Measurements from ENCODE around the gene KCNAB2. TPM values are rescaled to one million over a fixed set of nuclear protein-coding genes. Genes with fewer than 3 reads are reported as not detected.

Gene KCNAB2
- polyA plus RNA-seq, 1 of the 3 experiments (the other 2 are of a cell fraction), result 7.6 TPM

- peaks cover 0 to 40% of the 10 kb centered on the region in 2 experiments; a peak in 1 of 4 replicates for H3K4me1 ChIP-seq (ENCODE audit: control insufficient read depth in 1 of 2, insufficient read depth in 2 of 2, low read depth in 1 of 2, low read length in 1 of 2)
- H3K9ac ChIP-seq, result no peak overlapping the region
- no peak overlapping the region for H3K4me3 ChIP-seq (ENCODE audit: low read depth in 2 of 2, low read length in 1 of 2)
- DNase-seq, result no peak
- no peaks in the 10 kb centered on the region for H3K9me2 ChIP-seq
- no peak overlapping the region for H3K4me2 ChIP-seq
- H3K27me3 ChIP-seq (ENCODE audit: insufficient read depth), result no peaks in the 10 kb centered on the region
- ChIA-PET POLR2A (no interaction called here), CTCF (interaction anchor here (1.1 to 3.5 kb wide), 6 partner anchors 9 to 112 kb away, joined by 3 to 19 read pairs (median 4); no protein-coding TSS in a partner anchor)
- H3K9me3 ChIP-seq, result no peaks in the 10 kb centered on the region
- no peak overlapping the region for H2AFZ ChIP-seq (ENCODE audit: low read depth)
- no peaks in the 10 kb centered on the region for H4K20me1 ChIP-seq (ENCODE audit: insufficient read depth)
- H3K36me3 ChIP-seq (replicated peaks in 1 of 2; ENCODE audit: control insufficient read depth in 1 of 2, insufficient read depth in 2 of 2, low read length in 1 of 2), result no peaks in the 10 kb centered on the region
- no peak overlapping the region; a peak in 1 of 4 replicates for H3K27ac ChIP-seq (ENCODE audit: low read depth in 2 of 2, low read length in 1 of 2)
- WGBS (ENCODE audit: low lambda C conversion rate), result 90% methylated on average over 5 of the region's 15 CpGs
- TF ChIP-seq, protein P1, sequence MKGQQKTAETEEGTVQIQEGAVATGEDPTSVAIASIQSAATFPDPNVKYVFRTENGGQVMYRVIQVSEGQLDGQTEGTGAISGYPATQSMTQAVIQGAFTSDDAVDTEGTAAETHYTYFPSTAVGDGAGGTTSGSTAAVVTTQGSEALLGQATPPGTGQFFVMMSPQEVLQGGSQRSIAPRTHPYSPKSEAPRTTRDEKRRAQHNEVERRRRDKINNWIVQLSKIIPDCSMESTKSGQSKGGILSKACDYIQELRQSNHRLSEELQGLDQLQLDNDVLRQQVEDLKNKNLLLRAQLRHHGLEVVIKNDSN (IDR thresholded peaks at IDR 0.05; ENCODE audit: borderline replicate concordance, low read depth), result no peak
- no peak for TF ChIP-seq GATA2 (CRISPR knock-in tag; IDR thresholded peaks at IDR 0.05)
- TF ChIP-seq GABPA (IDR thresholded peaks at IDR 0.05; ENCODE audit: low read depth), result no peak
- TF ChIP-seq NFIC (IDR thresholded peaks at IDR 0.05; ENCODE audit: borderline replicate concordance), result no peak
- no peak for TF ChIP-seq NRF1 (IDR thresholded peaks at IDR 0.05; ENCODE audit: low read depth, low read length)
- H3K79me2 ChIP-seq (ENCODE audit: insufficient read depth), result no peaks in the 10 kb centered on the region
- no peaks in the 10 kb centered on the region for H3F3A ChIP-seq (replicated peaks; ENCODE audit: insufficient read depth)
Measured at GRCh38 chr1:6073480-6074053, 27.9 kb downstream of the KCNAB2 start.

DNA sequence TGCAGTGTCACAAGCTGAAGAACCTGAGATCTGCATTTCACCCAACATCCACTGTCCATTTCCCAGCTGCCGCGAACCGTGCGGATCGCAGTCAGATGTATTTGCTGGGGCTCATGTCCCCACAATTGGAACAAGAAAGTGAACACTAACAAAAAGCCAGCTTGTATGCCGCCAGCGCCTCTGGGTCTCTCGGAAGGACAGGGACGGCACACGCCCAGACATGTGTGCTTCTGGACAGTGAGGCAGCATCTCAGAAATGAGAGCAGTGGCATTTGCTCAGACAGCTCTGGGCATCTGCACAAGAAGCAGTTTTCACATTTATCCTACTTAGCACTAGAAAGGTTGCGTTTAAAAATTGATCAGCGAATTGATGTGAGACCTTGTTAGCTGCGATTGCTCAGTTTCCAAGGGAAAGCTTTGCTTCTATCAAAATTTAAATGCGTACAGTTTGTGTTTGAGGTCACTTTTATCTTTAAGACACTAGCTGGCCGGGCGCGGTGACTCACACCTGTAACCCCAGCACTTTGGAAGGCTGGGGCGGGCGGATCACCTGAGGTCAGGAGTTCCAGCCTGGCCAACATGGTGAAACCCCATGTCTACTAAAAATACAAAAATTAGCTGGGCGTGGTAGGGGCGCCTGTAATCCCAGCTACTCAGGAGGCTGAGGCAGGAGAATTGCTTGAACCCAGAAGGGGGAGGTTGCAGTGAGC lies 28.7 kb downstream of the KCNAB2 start:
- ChIA-PET POLR2A (no interaction called here), CTCF (interaction anchor here (1.0 to 3.5 kb wide), 7 partner anchors 8 to 111 kb away, joined by 3 to 19 read pairs (median 4); no protein-coding TSS in a partner anchor)

More for the DNA sequence above, 28.7 kb downstream of the KCNAB2 start:
- H3K79me2 ChIP-seq (ENCODE audit: insufficient read depth), result no peaks in the 10 kb centered on the region
- H3K4me2 ChIP-seq, result no peak overlapping the region
- H3F3A ChIP-seq (replicated peaks; ENCODE audit: insufficient read depth), result no peaks in the 10 kb centered on the region
- H2AFZ ChIP-seq (ENCODE audit: low read depth), result no peak overlapping the region
- 92% methylated on average over 16 of the region's 21 CpGs for WGBS (ENCODE audit: low lambda C conversion rate)
- no peak overlapping the region for H3K4me3 ChIP-seq (ENCODE audit: low read depth in 2 of 2, low read length in 1 of 2)
- H3K9ac ChIP-seq, result no peak overlapping the region
- TF ChIP-seq, protein P2, sequence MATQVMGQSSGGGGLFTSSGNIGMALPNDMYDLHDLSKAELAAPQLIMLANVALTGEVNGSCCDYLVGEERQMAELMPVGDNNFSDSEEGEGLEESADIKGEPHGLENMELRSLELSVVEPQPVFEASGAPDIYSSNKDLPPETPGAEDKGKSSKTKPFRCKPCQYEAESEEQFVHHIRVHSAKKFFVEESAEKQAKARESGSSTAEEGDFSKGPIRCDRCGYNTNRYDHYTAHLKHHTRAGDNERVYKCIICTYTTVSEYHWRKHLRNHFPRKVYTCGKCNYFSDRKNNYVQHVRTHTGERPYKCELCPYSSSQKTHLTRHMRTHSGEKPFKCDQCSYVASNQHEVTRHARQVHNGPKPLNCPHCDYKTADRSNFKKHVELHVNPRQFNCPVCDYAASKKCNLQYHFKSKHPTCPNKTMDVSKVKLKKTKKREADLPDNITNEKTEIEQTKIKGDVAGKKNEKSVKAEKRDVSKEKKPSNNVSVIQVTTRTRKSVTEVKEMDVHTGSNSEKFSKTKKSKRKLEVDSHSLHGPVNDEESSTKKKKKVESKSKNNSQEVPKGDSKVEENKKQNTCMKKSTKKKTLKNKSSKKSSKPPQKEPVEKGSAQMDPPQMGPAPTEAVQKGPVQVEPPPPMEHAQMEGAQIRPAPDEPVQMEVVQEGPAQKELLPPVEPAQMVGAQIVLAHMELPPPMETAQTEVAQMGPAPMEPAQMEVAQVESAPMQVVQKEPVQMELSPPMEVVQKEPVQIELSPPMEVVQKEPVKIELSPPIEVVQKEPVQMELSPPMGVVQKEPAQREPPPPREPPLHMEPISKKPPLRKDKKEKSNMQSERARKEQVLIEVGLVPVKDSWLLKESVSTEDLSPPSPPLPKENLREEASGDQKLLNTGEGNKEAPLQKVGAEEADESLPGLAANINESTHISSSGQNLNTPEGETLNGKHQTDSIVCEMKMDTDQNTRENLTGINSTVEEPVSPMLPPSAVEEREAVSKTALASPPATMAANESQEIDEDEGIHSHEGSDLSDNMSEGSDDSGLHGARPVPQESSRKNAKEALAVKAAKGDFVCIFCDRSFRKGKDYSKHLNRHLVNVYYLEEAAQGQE (IDR thresholded peaks at IDR 0.05; ENCODE audit: low read depth, low read length), result no peak
- no peak for TF ChIP-seq MXI1 (IDR thresholded peaks at IDR 0.05; ENCODE audit: low read depth, low read length)
- TF ChIP-seq JUND (IDR thresholded peaks at IDR 0.05), result no peak
- no peak for TF ChIP-seq FOXJ3 (CRISPR knock-in tag; IDR thresholded peaks at IDR 0.05)
- TF ChIP-seq NFIC (IDR thresholded peaks at IDR 0.05; ENCODE audit: borderline replicate concordance), result no peak
- TF ChIP-seq CHD2 (IDR thresholded peaks at IDR 0.05; ENCODE audit: low read length, partially characterized antibody), result no peak
- no peak for TF ChIP-seq SMC3 (IDR thresholded peaks at IDR 0.05; ENCODE audit: low read depth, low read length)
- no peak for TF ChIP-seq TEAD4 (IDR thresholded peaks at IDR 0.05; ENCODE audit: borderline replicate concordance, insufficient read depth)
- no peak for TF ChIP-seq TCF12 (IDR thresholded peaks at IDR 0.05)
- no peak for TF ChIP-seq FOSL2 (IDR thresholded peaks at IDR 0.05; ENCODE audit: borderline replicate concordance, low read depth)
- no peak for TF ChIP-seq MEF2A (IDR thresholded peaks at IDR 0.05; ENCODE audit: borderline replicate concordance, low read depth)
- no peak for TF ChIP-seq GABPA (IDR thresholded peaks at IDR 0.05; ENCODE audit: low read depth)
- TF ChIP-seq ELF1 (IDR thresholded peaks at IDR 0.05), result no peak
- TF ChIP-seq, protein P3, sequence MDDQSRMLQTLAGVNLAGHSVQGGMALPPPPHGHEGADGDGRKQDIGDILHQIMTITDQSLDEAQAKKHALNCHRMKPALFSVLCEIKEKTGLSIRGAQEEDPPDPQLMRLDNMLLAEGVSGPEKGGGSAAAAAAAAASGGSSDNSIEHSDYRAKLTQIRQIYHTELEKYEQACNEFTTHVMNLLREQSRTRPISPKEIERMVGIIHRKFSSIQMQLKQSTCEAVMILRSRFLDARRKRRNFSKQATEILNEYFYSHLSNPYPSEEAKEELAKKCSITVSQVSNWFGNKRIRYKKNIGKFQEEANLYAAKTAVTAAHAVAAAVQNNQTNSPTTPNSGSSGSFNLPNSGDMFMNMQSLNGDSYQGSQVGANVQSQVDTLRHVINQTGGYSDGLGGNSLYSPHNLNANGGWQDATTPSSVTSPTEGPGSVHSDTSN (IDR thresholded peaks at IDR 0.05), result no peak
- TF ChIP-seq MAX (IDR thresholded peaks at IDR 0.05; ENCODE audit: low read depth), result no peak
- TF ChIP-seq, protein P1 (IDR thresholded peaks at IDR 0.05; ENCODE audit: borderline replicate concordance, low read depth), result no peak
- H3K27me3 ChIP-seq (ENCODE audit: insufficient read depth), result no peaks in the 10 kb centered on the region
- no peak overlapping the region; a peak in 1 of 4 replicates for H3K27ac ChIP-seq (ENCODE audit: low read depth in 2 of 2, low read length in 1 of 2)
- no peak for DNase-seq
- H3K9me2 ChIP-seq, result no peaks in the 10 kb centered on the region
- no peaks in the 10 kb centered on the region for H4K20me1 ChIP-seq (ENCODE audit: insufficient read depth)
- no peaks in the 10 kb centered on the region for H3K9me3 ChIP-seq
- H3K4me1 ChIP-seq (ENCODE audit: control insufficient read depth in 1 of 2, insufficient read depth in 2 of 2, low read depth in 1 of 2, low read length in 1 of 2), result peaks cover 0 to 33% of the 10 kb centered on the region in 2 experiments; a peak in 1 of 4 replicates
- no peaks in the 10 kb centered on the region for H3K36me3 ChIP-seq (replicated peaks in 1 of 2; ENCODE audit: control insufficient read depth in 1 of 2, insufficient read depth in 2 of 2, low read length in 1 of 2)
